NCI-H2227 (cell line): ENCODE results near the gene NAMPT.
"Not testable (repeated sequence)": the region's sequence is repeated elsewhere in the genome, so short reads cannot be mapped to it uniquely, and the experiment has no call there.

ENCODE experiments used
- DNase-seq: peaks from one replicate; lab custom pipeline; 2025; ENCODE audit not compliant: unreplicated experiment; lab: John Stamatoyannopoulos, UW

NAMPT gene

GRCh38 chr7:106304568-106304967, 19.8 kb upstream of the NAMPT start:
- DNase-seq, result no peak

GRCh38 chr7:106298631-106299030, 13.8 kb upstream of the NAMPT start:
- not testable (repeated sequence) for DNase-seq

- not testable (repeated sequence) for DNase-seq
Measured at GRCh38 chr7:106298155-106298554, 13.4 kb upstream of the NAMPT start.

- DNase-seq, result no peak
Measured at GRCh38 chr7:106294334-106294733, 9.6 kb upstream of the NAMPT start.

- no peak for DNase-seq
Measured at GRCh38 chr7:106291247-106291646, 6.5 kb upstream of the NAMPT start.

GRCh38 chr7:106290319-106290718, 5.5 kb upstream of the NAMPT start:
- no peak for DNase-seq

GRCh38 chr7:106289848-106290247, 5.1 kb upstream of the NAMPT start:
- DNase-seq, result no peak

- no peak for DNase-seq
Measured at GRCh38 chr7:106288263-106288662, 3.5 kb upstream of the NAMPT start.

GRCh38 chr7:106287786-106288185, 3.0 kb upstream of the NAMPT start:
- DNase-seq, result no peak

- peak; percentile 59 for DNase-seq
Measured at GRCh38 chr7:106285855-106286492, 1.2 kb upstream of the NAMPT start.

- peak; percentile 98 for DNase-seq
Measured at GRCh38 chr7:106285051-106285854, 470 bp upstream of the NAMPT start.

GRCh38 chr7:106283831-106284713, 711 bp downstream of the NAMPT start:
- DNase-seq, result peak; percentile 78

- DNase-seq, result no peak
Measured at GRCh38 chr7:106283501-106283830, 1.3 kb downstream of the NAMPT start.

- DNase-seq, result no peak
Measured at GRCh38 chr7:106282852-106283251, 1.9 kb downstream of the NAMPT start.

- no peak for DNase-seq
Measured at GRCh38 chr7:106282390-106282789, 2.4 kb downstream of the NAMPT start.

GRCh38 chr7:106281585-106282318, 3.0 kb downstream of the NAMPT start:
- no peak for DNase-seq

GRCh38 chr7:106281127-106281526, 3.7 kb downstream of the NAMPT start:
- DNase-seq, result no peak

GRCh38 chr7:106279425-106280197, 5.2 kb downstream of the NAMPT start:
- DNase-seq, result no peak

GRCh38 chr7:106278695-106279094, 6.1 kb downstream of the NAMPT start:
- DNase-seq, result no peak

GRCh38 chr7:106277976-106278375, 6.8 kb downstream of the NAMPT start:
- no peak for DNase-seq
